DND-41 (cell line): Measurements from ENCODE around the gene RABEP1.

Experiments
- ATAC-seq: fragments of 200-7000 bp; cut with Tn5 transposase; 3 replicates; pipeline ENCODE4 v1.9.1; 2021; ENCODE audit warnings: low read depth; ENCODE audit not compliant: insufficient read depth
- DNase-seq: peaks from one replicate; pipeline ENCODE4 v3.0.0-alpha.2; 2020
- H2AFZ ChIP-seq: 2 replicates; pipeline ENCODE4 v1.6.0; 2012; ENCODE audit warnings: low read depth, low read length
- H3K27ac ChIP-seq: 2 replicates; pipeline ENCODE4 v1.5.1; 2012; ENCODE audit warnings: low read length, inconsistent platforms
- H3K27me3 ChIP-seq: fragments of 200-600 bp; sonication (generic); 2 replicates; pipeline ENCODE4 v1.6.0; 2012; ENCODE audit warnings: low read length, mild to moderate bottlenecking, inconsistent platforms; ENCODE audit not compliant: insufficient read depth, poor library complexity
- H3K36me3 ChIP-seq: 2 replicates; pipeline ENCODE4 v1.5.1; 2012; ENCODE audit warnings: low read length, inconsistent platforms; ENCODE audit not compliant: insufficient read depth
- H3K4me1 ChIP-seq: 2 replicates; pipeline ENCODE4 v1.5.1; 2012; ENCODE audit warnings: mild to moderate bottlenecking, low read length; ENCODE audit not compliant: insufficient read depth
- H3K4me2 ChIP-seq: 2 replicates; pipeline ENCODE4 v1.6.0; 2012; ENCODE audit warnings: mild to moderate bottlenecking, moderate library complexity, low read length, inconsistent platforms; ENCODE audit not compliant: insufficient read depth
- H3K4me3 ChIP-seq, 2 experiments: fragments of 200-600 bp in 1 of 2; shearing (Covaris generic) in 1 of 2; 2 replicates each; pipeline ENCODE4 v1.5.1; 2012 to 2016; ENCODE audit warnings: inconsistent platforms in 2 of 2, low read length in 2 of 2, mild to moderate bottlenecking in 2 of 2, low read depth in 1 of 2, moderate library complexity in 1 of 2
- H3K79me2 ChIP-seq: 2 replicates; pipeline ENCODE4 v1.6.0; 2012; ENCODE audit warnings: low read length, inconsistent platforms; ENCODE audit not compliant: insufficient read depth
- H3K9ac ChIP-seq: 2 replicates; pipeline ENCODE4 v1.6.0; 2012; ENCODE audit warnings: low read depth, mild to moderate bottlenecking, inconsistent platforms, low read length, moderate library complexity
- H3K9me3 ChIP-seq: 2 replicates; pipeline ENCODE4 v1.5.1; 2012; ENCODE audit warnings: low read length, moderate library complexity, mild to moderate bottlenecking, inconsistent platforms; ENCODE audit not compliant: insufficient read depth, severe bottlenecking
- H4K20me1 ChIP-seq: 2 replicates; pipeline ENCODE4 v1.6.0; 2012; ENCODE audit warnings: low read length; ENCODE audit not compliant: insufficient read depth
- CTCF ChIP-seq: IDR thresholded peaks from 2 replicates; pipeline ENCODE4 v1.5.1; 2012; ENCODE audit warnings: borderline replicate concordance, low read length, moderate library complexity, mild to moderate bottlenecking; ENCODE audit not compliant: poor library complexity, severe bottlenecking; ENCODE audit errors: extremely low read depth
- EZH2 ChIP-seq: IDR thresholded peaks from 3 replicates; pipeline ENCODE4 v1.6.1; 2012; ENCODE audit warnings: borderline replicate concordance, low read depth, mild to moderate bottlenecking, moderate library complexity, low read length, inconsistent platforms; ENCODE audit not compliant: severe bottlenecking

Gene RABEP1

GRCh38 chr17:5408186-5408585, 126.1 kb downstream of the RABEP1 start:
- H4K20me1 ChIP-seq: peaks cover 13% of the 10 kb centered on the region
- H3K4me1 ChIP-seq: peaks cover 7% of the 10 kb centered on the region
- H3K36me3 ChIP-seq: peaks cover 89% of the 10 kb centered on the region
- DNase-seq (no peak), ATAC-seq (no peak)
- no peak overlapping the region for H3K4me2 ChIP-seq
- H3K4me3 ChIP-seq: no peak overlapping the region
- no peaks in the 10 kb centered on the region for H3K9me3 ChIP-seq
- H3K27me3 ChIP-seq: no peaks in the 10 kb centered on the region
- H3K27ac ChIP-seq: no peak overlapping the region
- no peak overlapping the region for H2AFZ ChIP-seq
- TF ChIP-seq CTCF: no peak
- TF ChIP-seq EZH2: no peak
- H3K9ac ChIP-seq: no peak overlapping the region
- H3K79me2 ChIP-seq: peaks cover 20% of the 10 kb centered on the region

GRCh38 chr17:5410594-5411272, 128.6 kb downstream of the RABEP1 start:
- no peak overlapping the region for H3K9ac ChIP-seq
- no peak for DNase-seq
- H3K4me2 ChIP-seq: no peak overlapping the region
- peaks cover 29% of the 10 kb centered on the region for H3K79me2 ChIP-seq
- peaks cover 90% of the 10 kb centered on the region for H3K36me3 ChIP-seq
- no peak overlapping the region for H3K27ac ChIP-seq
- no peak overlapping the region for H3K4me3 ChIP-seq
- TF ChIP-seq CTCF (no peak), EZH2 (no peak)
- peaks cover 14% of the 10 kb centered on the region for H4K20me1 ChIP-seq
- H3K4me1 ChIP-seq: peaks cover 7% of the 10 kb centered on the region
- ATAC-seq: no peak
- H2AFZ ChIP-seq: no peak overlapping the region
- no peaks in the 10 kb centered on the region for H3K9me3 ChIP-seq
- no peaks in the 10 kb centered on the region for H3K27me3 ChIP-seq

- ATAC-seq (no peak), DNase-seq (no peak)
- H3K9me3 ChIP-seq: no peaks in the 10 kb centered on the region
- H4K20me1 ChIP-seq: peaks cover 18% of the 10 kb centered on the region
- H3K36me3 ChIP-seq: peaks cover 76% of the 10 kb centered on the region
- H3K27me3 ChIP-seq: no peaks in the 10 kb centered on the region
- peaks cover 33% of the 10 kb centered on the region for H3K4me1 ChIP-seq
- H3K79me2 ChIP-seq: peaks cover 56% of the 10 kb centered on the region
- H3K27ac ChIP-seq: no peak overlapping the region
- no peak overlapping the region for H3K9ac ChIP-seq
- no peak overlapping the region for H3K4me2 ChIP-seq
- H3K4me3 ChIP-seq: no peak overlapping the region
- no peak overlapping the region for H2AFZ ChIP-seq
- TF ChIP-seq EZH2: no peak
- no peak for TF ChIP-seq CTCF
Measured at GRCh38 chr17:5413682-5414081, 131.6 kb downstream of the RABEP1 start.
